Upper lobe of left lung (tissue), 4 donors: ENCODE data around the gene SLC27A1.
"Not testable (repeated sequence)": the region's sequence is repeated elsewhere in the genome, so short reads cannot be mapped to it uniquely, and the experiment has no call there.

Source experiments
- EP300 ChIP-seq, 4 donors: sonication (generic); formaldehyde crosslinking; IDR thresholded peaks; one replicate each; pipeline ENCODE4 v1.5.1; 2017; ENCODE audit warnings: antibody characterized with exemption in 4 of 4, control low read depth in 2 of 4
- POLR2A ChIP-seq, 4 donors: fragments of 450-650 bp; IDR thresholded peaks; one replicate each; pipeline ENCODE4 v1.5.1; 2016 to 2017; ENCODE audit warnings: antibody characterized with exemption in 4 of 4, mild to moderate bottlenecking in 2 of 4
- TF ChIP-seq, protein P1 (sequence below), 6 experiments: fragments of 450-650 bp in 4 of 6; fragments of 200-600 bp in 2 of 6; sonication (generic) in 2 of 6; IDR thresholded peaks; one replicate each; pipeline ENCODE4 v1.5.1; 2016 to 2019; ENCODE audit warnings: antibody characterized with exemption in 6 of 6

- TF ChIP-seq, protein P1, sequence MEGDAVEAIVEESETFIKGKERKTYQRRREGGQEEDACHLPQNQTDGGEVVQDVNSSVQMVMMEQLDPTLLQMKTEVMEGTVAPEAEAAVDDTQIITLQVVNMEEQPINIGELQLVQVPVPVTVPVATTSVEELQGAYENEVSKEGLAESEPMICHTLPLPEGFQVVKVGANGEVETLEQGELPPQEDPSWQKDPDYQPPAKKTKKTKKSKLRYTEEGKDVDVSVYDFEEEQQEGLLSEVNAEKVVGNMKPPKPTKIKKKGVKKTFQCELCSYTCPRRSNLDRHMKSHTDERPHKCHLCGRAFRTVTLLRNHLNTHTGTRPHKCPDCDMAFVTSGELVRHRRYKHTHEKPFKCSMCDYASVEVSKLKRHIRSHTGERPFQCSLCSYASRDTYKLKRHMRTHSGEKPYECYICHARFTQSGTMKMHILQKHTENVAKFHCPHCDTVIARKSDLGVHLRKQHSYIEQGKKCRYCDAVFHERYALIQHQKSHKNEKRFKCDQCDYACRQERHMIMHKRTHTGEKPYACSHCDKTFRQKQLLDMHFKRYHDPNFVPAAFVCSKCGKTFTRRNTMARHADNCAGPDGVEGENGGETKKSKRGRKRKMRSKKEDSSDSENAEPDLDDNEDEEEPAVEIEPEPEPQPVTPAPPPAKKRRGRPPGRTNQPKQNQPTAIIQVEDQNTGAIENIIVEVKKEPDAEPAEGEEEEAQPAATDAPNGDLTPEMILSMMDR (IDR thresholded peaks at IDR 0.05): not testable (repeated sequence)
- TF ChIP-seq EP300, POLR2A (IDR thresholded peaks at IDR 0.05): not testable (repeated sequence)
Observed at GRCh38 chr19:17499025-17499424, 28.7 kb downstream of the SLC27A1 start.
